Bronchial epithelial cell (primary cell): ENCODE data around the gene ANKFN1. TPM values are rescaled to one million over a fixed set of nuclear protein-coding genes. Genes with fewer than 3 reads are reported as not detected.
A peak's percentile ranks its signal among the peaks of the same experiment; 100 is the strongest.

ENCODE experiments used
- DNase-seq: peaks from one replicate; pipeline ENCODE4 v3.0.0-alpha.2; 2010; ENCODE audit warnings: low read depth
- FAIRE-seq: peaks from 2 replicates; lab custom pipeline; 2011; peaks lifted over from hg19 to GRCh38; lab: Jason Lieb, UNC
- H3K27me3 ChIP-seq: 2 replicates; pipeline ENCODE4 v1.5.1; 2011; ENCODE audit warnings: low read length; ENCODE audit not compliant: control insufficient read depth, insufficient read depth
- H3K36me3 ChIP-seq: 2 replicates; pipeline ENCODE4 v1.5.1; 2011; ENCODE audit warnings: low read length; ENCODE audit not compliant: control insufficient read depth, insufficient read depth
- H3K4me3 ChIP-seq: 2 replicates; pipeline ENCODE4 v1.5.1; 2011; ENCODE audit warnings: mild to moderate bottlenecking, low read depth, low read length, control low read depth
- CTCF ChIP-seq: IDR thresholded peaks from 2 replicates; pipeline ENCODE4 v1.5.1; 2011; ENCODE audit warnings: mild to moderate bottlenecking, moderate library complexity, low read length, control low read depth, inconsistent platforms; ENCODE audit not compliant: insufficient read depth, severe bottlenecking
- total RNA-seq: library from RNA; depleted of rRNA; stranded (reverse); fragments of >200 nt; gene quantifications from 2 replicates; pipeline ENCODE4 v1.2.1, GENCODE V29; 2014

The ANKFN1 gene
- total RNA-seq, 1 donor from 2014 or later = under 0.01 TPM

GRCh38 chr17:56468840-56469239 lies 315.6 kb downstream of the ANKFN1 start:
- no peak overlapping the region for H3K4me3 ChIP-seq
- no peaks in the 10 kb centered on the region for H3K36me3 ChIP-seq
- DNase-seq = peak; percentile 20
- no peak for FAIRE-seq
- H3K27me3 ChIP-seq = no peaks in the 10 kb centered on the region
- TF ChIP-seq CTCF = no peak

DNA sequence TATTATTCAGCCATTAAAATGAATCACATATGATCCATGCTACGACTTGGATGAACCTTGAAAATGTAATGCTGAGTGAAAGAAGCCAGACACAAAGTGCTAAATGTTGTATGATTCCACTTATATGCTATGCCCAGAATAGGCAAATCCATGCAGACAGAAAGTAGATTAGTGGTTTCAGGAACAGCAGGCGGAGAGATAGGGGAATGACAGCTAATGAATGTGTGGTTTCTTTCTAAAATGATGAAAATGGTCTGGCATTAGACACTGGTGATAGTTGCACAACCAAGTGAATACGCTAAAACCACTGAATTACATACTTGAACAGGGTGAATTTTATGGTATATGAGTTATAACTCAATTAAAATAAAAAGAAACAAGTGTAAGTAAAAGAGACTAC lies 318.4 kb downstream of the ANKFN1 start:
- TF ChIP-seq CTCF = no peak
- FAIRE-seq (no peak), DNase-seq (no peak)
- Histone ChIP-seq H3K36me3 (no peaks in the 10 kb centered on the region), H3K27me3 (no peaks in the 10 kb centered on the region), H3K4me3 (no peak overlapping the region)

GRCh38 chr17:56475116-56475515 lies 321.8 kb downstream of the ANKFN1 start:
- DNase-seq (no peak), FAIRE-seq (no peak)
- Histone ChIP-seq H3K4me3 (no peak overlapping the region), H3K27me3 (peaks cover 2% of the 10 kb centered on the region), H3K36me3 (no peaks in the 10 kb centered on the region)
- TF ChIP-seq CTCF = no peak

DNA sequence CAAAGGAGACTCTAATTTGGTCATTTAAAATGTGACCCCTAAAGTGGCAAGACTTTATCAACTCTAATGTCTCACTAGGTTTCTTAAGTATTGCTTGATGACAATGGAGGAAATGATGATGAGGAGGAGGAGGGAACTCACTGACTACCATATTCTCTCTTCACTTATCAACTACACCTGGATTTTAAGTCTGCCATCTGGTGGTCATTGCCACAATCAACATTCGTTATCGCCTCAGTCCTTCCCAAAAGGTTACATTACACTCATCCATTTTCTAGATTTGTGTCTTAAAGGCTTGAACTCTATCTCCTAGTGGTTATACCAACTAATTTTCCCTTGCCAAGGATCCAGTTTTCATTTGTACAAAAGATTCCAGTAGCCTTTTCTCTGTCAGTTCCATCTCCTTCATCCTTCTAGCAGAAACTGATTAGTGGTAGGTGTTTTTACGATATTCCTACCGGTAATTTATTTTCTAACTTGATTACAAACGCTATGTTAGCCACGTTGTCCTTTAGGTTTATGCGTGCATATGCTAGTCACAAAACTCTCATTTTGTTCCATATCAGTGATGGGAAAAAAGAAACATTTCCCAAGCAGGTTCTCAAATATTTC lies 325.7 kb downstream of the ANKFN1 start:
- peak; percentile 41 for DNase-seq
- Histone ChIP-seq H3K36me3 (no peaks in the 10 kb centered on the region), H3K4me3 (no peak overlapping the region), H3K27me3 (peaks cover 2% of the 10 kb centered on the region)
- FAIRE-seq = no peak
- TF ChIP-seq CTCF = peak; percentile 53

- no peak for FAIRE-seq
- H3K4me3 ChIP-seq = no peak overlapping the region
Observed at GRCh38 chr17:56480501-56480900, 327.2 kb downstream of the ANKFN1 start.

More at GRCh38 chr17:56480501-56480900, 327.2 kb downstream of the ANKFN1 start:
- no peak for DNase-seq
- peaks cover 2% of the 10 kb centered on the region for H3K27me3 ChIP-seq
- TF ChIP-seq CTCF = no peak
- H3K36me3 ChIP-seq = no peaks in the 10 kb centered on the region
